HEK293 (cell line): ENCODE data around the gene HOXA11.

Source experiments
- ATF2 ChIP-seq: fragments of 450-650 bp; formaldehyde crosslinking; IDR thresholded peaks from 2 replicates; pipeline ENCODE4 v1.5.1; 2016; ENCODE audit warnings: missing biosample characterization, missing genetic modification characterization, low read depth
- BCL6B ChIP-seq: fragments of 450-650 bp; formaldehyde crosslinking; IDR thresholded peaks from 2 replicates; pipeline ENCODE4 v1.5.1; 2017; ENCODE audit warnings: missing biosample characterization, missing genetic modification characterization
- GLIS1 ChIP-seq: fragments of 450-650 bp; formaldehyde crosslinking; IDR thresholded peaks from 2 replicates; pipeline ENCODE4 v1.5.1; 2016; ENCODE audit warnings: missing biosample characterization, missing genetic modification characterization
- IKZF3 ChIP-seq: fragments of 450-650 bp; IDR thresholded peaks from 2 replicates; pipeline ENCODE4 v1.5.0; 2018; ENCODE audit warnings: missing biosample characterization, mild to moderate bottlenecking, missing genetic modification characterization, moderate library complexity
- PRDM1 ChIP-seq: fragments of 450-650 bp; formaldehyde crosslinking; IDR thresholded peaks from 2 replicates; pipeline ENCODE4; 2016; ENCODE audit warnings: missing biosample characterization, missing genetic modification characterization
- REST ChIP-seq: fragments of 450-650 bp; formaldehyde crosslinking; IDR thresholded peaks from 2 replicates; pipeline ENCODE4 v1.5.1; 2016; ENCODE audit warnings: missing biosample characterization, missing genetic modification characterization
- SALL2 ChIP-seq: fragments of 450-650 bp; formaldehyde crosslinking; IDR thresholded peaks from 2 replicates; pipeline ENCODE4 v1.5.0; 2017; ENCODE audit warnings: missing biosample characterization, mild to moderate bottlenecking, missing genetic modification characterization, borderline replicate concordance
- SCRT2 ChIP-seq: fragments of 450-650 bp; formaldehyde crosslinking; IDR thresholded peaks from 2 replicates; pipeline ENCODE4 v1.5.1; 2016; ENCODE audit warnings: missing biosample characterization, missing genetic modification characterization
- SETDB1 ChIP-seq: IDR thresholded peaks from one replicate; pipeline ENCODE4 v1.6.1; 2017; ENCODE audit warnings: mild to moderate bottlenecking, low read length, moderate library complexity, mixed read lengths; ENCODE audit not compliant: insufficient read length
- SP7 ChIP-seq: fragments of 450-650 bp; formaldehyde crosslinking; IDR thresholded peaks from 2 replicates; pipeline ENCODE4 v1.5.1; 2016; ENCODE audit warnings: missing biosample characterization, missing genetic modification characterization
- ZBTB17 ChIP-seq: fragments of 450-650 bp; formaldehyde crosslinking; IDR thresholded peaks from 2 replicates; pipeline ENCODE4 v1.5.1; 2016; ENCODE audit warnings: missing biosample characterization, missing genetic modification characterization
- ZBTB21 ChIP-seq: fragments of 450-650 bp; formaldehyde crosslinking; IDR thresholded peaks from 2 replicates; pipeline ENCODE4 v1.5.1; 2017; ENCODE audit warnings: missing biosample characterization, missing genetic modification characterization
- ZBTB48 ChIP-seq: fragments of 450-650 bp; formaldehyde crosslinking; IDR thresholded peaks from 2 replicates; pipeline ENCODE4 v1.5.1; 2016; ENCODE audit warnings: missing biosample characterization, missing genetic modification characterization
- ZIC2 ChIP-seq: fragments of 450-650 bp; formaldehyde crosslinking; IDR thresholded peaks from 2 replicates; pipeline ENCODE4 v1.5.1; 2016; ENCODE audit warnings: missing biosample characterization, missing genetic modification characterization
- ZNF121 ChIP-seq: fragments of 450-650 bp; formaldehyde crosslinking; IDR thresholded peaks from 2 replicates; pipeline ENCODE4 v1.5.1; 2016; ENCODE audit warnings: missing biosample characterization, missing genetic modification characterization
- ZNF132 ChIP-seq: fragments of 450-650 bp; formaldehyde crosslinking; IDR thresholded peaks from 2 replicates; pipeline ENCODE4 v1.5.1; 2017; ENCODE audit warnings: missing biosample characterization, missing genetic modification characterization, borderline replicate concordance
- ZNF175 ChIP-seq: fragments of 450-650 bp; formaldehyde crosslinking; IDR thresholded peaks from 2 replicates; pipeline ENCODE4 v1.5.1; 2016; ENCODE audit warnings: missing biosample characterization, missing genetic modification characterization
- ZNF24 ChIP-seq: fragments of 450-650 bp; formaldehyde crosslinking; IDR thresholded peaks from 2 replicates; pipeline ENCODE4 v1.5.1; 2016; ENCODE audit warnings: missing biosample characterization, missing genetic modification characterization
- ZNF248 ChIP-seq: fragments of 450-650 bp; formaldehyde crosslinking; IDR thresholded peaks from 2 replicates; pipeline ENCODE4 v1.5.1; 2017; ENCODE audit warnings: missing biosample characterization, missing genetic modification characterization
- ZNF366 ChIP-seq: fragments of 450-650 bp; formaldehyde crosslinking; conservative IDR thresholded peaks from 2 replicates; pipeline ENCODE4 v1.5.1; 2016; ENCODE audit warnings: missing biosample characterization, missing genetic modification characterization
- ZNF404 ChIP-seq: fragments of 450-650 bp; formaldehyde crosslinking; IDR thresholded peaks from 2 replicates; pipeline ENCODE4 v1.5.1; 2017; ENCODE audit warnings: missing biosample characterization, missing genetic modification characterization
- ZNF416 ChIP-seq: fragments of 450-650 bp; formaldehyde crosslinking; IDR thresholded peaks from 2 replicates; pipeline ENCODE4 v1.5.1; 2016; ENCODE audit warnings: missing biosample characterization, missing genetic modification characterization
- ZNF473 ChIP-seq: fragments of 450-650 bp; formaldehyde crosslinking; IDR thresholded peaks from 2 replicates; pipeline ENCODE4 v1.5.1; 2017; ENCODE audit warnings: missing biosample characterization, missing genetic modification characterization
- ZNF521 ChIP-seq: fragments of 450-650 bp; formaldehyde crosslinking; IDR thresholded peaks from 2 replicates; pipeline ENCODE4 v1.5.1; 2017; ENCODE audit warnings: missing biosample characterization, mild to moderate bottlenecking, missing genetic modification characterization
- ZNF555 ChIP-seq: fragments of 450-650 bp; formaldehyde crosslinking; conservative IDR thresholded peaks from 2 replicates; pipeline ENCODE4 v1.5.1; 2017; ENCODE audit warnings: missing biosample characterization, mild to moderate bottlenecking, missing genetic modification characterization, inconsistent platforms
- ZNF580 ChIP-seq: fragments of 450-650 bp; formaldehyde crosslinking; IDR thresholded peaks from 2 replicates; pipeline ENCODE4 v1.5.1; 2016; ENCODE audit warnings: missing biosample characterization, missing genetic modification characterization
- ZNF629 ChIP-seq: fragments of 450-650 bp; formaldehyde crosslinking; IDR thresholded peaks from 2 replicates; pipeline ENCODE4 v1.5.1; 2017; ENCODE audit warnings: missing biosample characterization, missing genetic modification characterization
- ZNF645 ChIP-seq: fragments of 450-650 bp; formaldehyde crosslinking; IDR thresholded peaks from 2 replicates; pipeline ENCODE4; 2016; ENCODE audit warnings: missing biosample characterization, missing genetic modification characterization
- ZNF664 ChIP-seq: fragments of 450-650 bp; formaldehyde crosslinking; IDR thresholded peaks from 2 replicates; pipeline ENCODE4 v1.5.1; 2016; ENCODE audit warnings: missing biosample characterization, missing genetic modification characterization
- ZNF76 ChIP-seq: fragments of 450-650 bp; formaldehyde crosslinking; IDR thresholded peaks from 2 replicates; pipeline ENCODE4; 2016; ENCODE audit warnings: low read depth, missing biosample characterization, missing genetic modification characterization, borderline replicate concordance
- ZSCAN4 ChIP-seq: fragments of 450-650 bp; formaldehyde crosslinking; IDR thresholded peaks from 2 replicates; pipeline ENCODE4 v1.5.1; 2017; ENCODE audit warnings: missing biosample characterization, missing genetic modification characterization
- ZXDB ChIP-seq: fragments of 450-650 bp; formaldehyde crosslinking; IDR thresholded peaks from 2 replicates; pipeline ENCODE4 v1.5.1; 2016; ENCODE audit warnings: missing biosample characterization, missing genetic modification characterization

Gene HOXA11

GRCh38 chr7:27185013-27185853 is at the start of gene HOXA11 (continued):
- TF ChIP-seq ZNF132 (tag by site-specific recombination): no peak
- no peak for TF ChIP-seq ZNF555 (tag by site-specific recombination)
- TF ChIP-seq ZBTB21: peak; percentile 77
- peak; percentile 13; the same call in 1 of the 2 replicates for TF ChIP-seq ZNF24
- peak; percentile 82 for TF ChIP-seq ZIC2 (tag by site-specific recombination)
- no peak for TF ChIP-seq ZNF248
- no peak for TF ChIP-seq REST (tag by site-specific recombination)
- peak; percentile 95 for TF ChIP-seq ZNF629
- no peak for TF ChIP-seq ZNF580 (tag by site-specific recombination)
- no peak for TF ChIP-seq ZNF175 (tag by site-specific recombination)
- peak; percentile 98 for TF ChIP-seq GLIS1 (tag by site-specific recombination)
- TF ChIP-seq ZNF521: no peak
- TF ChIP-seq ZNF404 (tag by site-specific recombination): no peak
- no peak for TF ChIP-seq ZNF645 (tag by site-specific recombination)
- no peak for TF ChIP-seq ZSCAN4 (tag by site-specific recombination)
- peak; percentile 92 for TF ChIP-seq ZXDB (tag by site-specific recombination)
- peak; percentile 93 for TF ChIP-seq ZBTB17 (tag by site-specific recombination)
- peak; percentile 40; the same call in 1 of the 2 replicates for TF ChIP-seq SP7
- no peak for TF ChIP-seq ZNF121 (tag by site-specific recombination)
- no peak for TF ChIP-seq BCL6B (tag by site-specific recombination)
- TF ChIP-seq SALL2: no peak
- no peak for TF ChIP-seq ZNF76 (tag by site-specific recombination)
- TF ChIP-seq ATF2 (tag by site-specific recombination): no peak
- peak; percentile 72 for TF ChIP-seq IKZF3 (tag by site-specific recombination)
- no peak for TF ChIP-seq ZNF473 (tag by site-specific recombination)
- TF ChIP-seq SCRT2 (tag by site-specific recombination): peak; percentile 94
- no peak; the same call in 1 of the 2 replicates for TF ChIP-seq ZBTB48 (tag by site-specific recombination)
- TF ChIP-seq ZNF366: peak; percentile 28; the same call in 1 of the 2 replicates
- no peak for TF ChIP-seq ZNF416 (tag by site-specific recombination)
- peak; percentile 70; the same call in 1 of the 2 replicates for TF ChIP-seq PRDM1
- TF ChIP-seq SETDB1: no peak
- no peak for TF ChIP-seq ZNF664 (tag by site-specific recombination)
